C4-2B (cell line): ENCODE results near the gene TTLL5.

Source experiments
- H3K27ac ChIP-seq: fragments of 450-650 bp; 2 replicates; pipeline ENCODE4 v1.5.1; 2017
- ZFX ChIP-seq: fragments of 450-650 bp; IDR thresholded peaks from 2 replicates; pipeline ENCODE4 v1.6.1; 2017
- TF ChIP-seq, protein P1 (sequence below): fragments of 450-650 bp; conservative IDR thresholded peaks from 2 replicates; pipeline ENCODE4 v1.5.1; 2017; ENCODE audit warnings: mild to moderate bottlenecking

Gene TTLL5

GRCh38 chr14:75824318-75824717, 163.3 kb downstream of the TTLL5 start:
- H3K27ac ChIP-seq, result no peak overlapping the region
- no peak for TF ChIP-seq ZFX
- TF ChIP-seq, protein P1, sequence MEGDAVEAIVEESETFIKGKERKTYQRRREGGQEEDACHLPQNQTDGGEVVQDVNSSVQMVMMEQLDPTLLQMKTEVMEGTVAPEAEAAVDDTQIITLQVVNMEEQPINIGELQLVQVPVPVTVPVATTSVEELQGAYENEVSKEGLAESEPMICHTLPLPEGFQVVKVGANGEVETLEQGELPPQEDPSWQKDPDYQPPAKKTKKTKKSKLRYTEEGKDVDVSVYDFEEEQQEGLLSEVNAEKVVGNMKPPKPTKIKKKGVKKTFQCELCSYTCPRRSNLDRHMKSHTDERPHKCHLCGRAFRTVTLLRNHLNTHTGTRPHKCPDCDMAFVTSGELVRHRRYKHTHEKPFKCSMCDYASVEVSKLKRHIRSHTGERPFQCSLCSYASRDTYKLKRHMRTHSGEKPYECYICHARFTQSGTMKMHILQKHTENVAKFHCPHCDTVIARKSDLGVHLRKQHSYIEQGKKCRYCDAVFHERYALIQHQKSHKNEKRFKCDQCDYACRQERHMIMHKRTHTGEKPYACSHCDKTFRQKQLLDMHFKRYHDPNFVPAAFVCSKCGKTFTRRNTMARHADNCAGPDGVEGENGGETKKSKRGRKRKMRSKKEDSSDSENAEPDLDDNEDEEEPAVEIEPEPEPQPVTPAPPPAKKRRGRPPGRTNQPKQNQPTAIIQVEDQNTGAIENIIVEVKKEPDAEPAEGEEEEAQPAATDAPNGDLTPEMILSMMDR, result no peak

DNA sequence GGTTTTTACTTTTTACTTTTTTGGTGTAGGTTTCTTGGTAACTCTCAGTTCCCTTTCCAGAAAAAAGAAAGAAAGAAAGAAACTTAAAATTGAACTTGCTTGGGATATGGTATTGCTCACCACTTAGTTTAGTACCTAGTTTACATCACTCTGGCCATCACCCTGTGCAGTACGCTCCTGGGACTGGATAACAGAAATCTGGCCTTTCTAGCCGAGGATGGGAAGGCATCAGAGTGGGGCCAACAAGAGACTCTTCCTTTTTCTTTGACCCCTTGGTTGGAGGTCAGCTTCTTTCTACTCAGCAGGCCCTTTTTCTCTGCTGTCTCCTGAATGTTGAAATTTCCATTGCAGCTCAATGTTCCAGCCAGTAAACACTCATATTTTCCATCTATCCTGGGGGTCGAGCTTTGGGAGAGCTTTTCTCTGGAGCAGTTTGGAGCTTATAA, 164.1 kb downstream of the TTLL5 start:
- TF ChIP-seq, protein P1, result no peak
- TF ChIP-seq ZFX, result no peak
- no peak overlapping the region for H3K27ac ChIP-seq

DNA sequence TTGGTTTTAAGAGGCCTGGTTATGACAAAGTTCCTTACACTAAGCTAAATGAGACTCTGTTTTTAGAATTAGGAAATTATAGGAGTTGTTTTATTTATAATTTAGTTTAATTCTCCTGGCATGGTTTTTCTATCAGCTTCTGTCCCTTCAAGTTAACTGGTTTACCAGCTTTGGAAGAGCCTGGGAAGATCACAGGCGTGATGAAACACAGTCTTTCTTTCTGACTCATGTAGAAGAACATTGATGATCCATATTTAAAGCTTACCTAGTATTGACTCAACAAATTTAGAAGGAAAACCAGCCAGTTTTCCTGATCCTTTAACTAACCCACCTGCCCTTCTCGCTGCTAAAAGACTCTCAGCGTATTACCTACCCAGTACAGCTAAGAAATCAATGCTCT, 165.6 kb downstream of the TTLL5 start:
- no peak overlapping the region for H3K27ac ChIP-seq
- TF ChIP-seq, protein P1, result no peak
- TF ChIP-seq ZFX, result no peak

DNA sequence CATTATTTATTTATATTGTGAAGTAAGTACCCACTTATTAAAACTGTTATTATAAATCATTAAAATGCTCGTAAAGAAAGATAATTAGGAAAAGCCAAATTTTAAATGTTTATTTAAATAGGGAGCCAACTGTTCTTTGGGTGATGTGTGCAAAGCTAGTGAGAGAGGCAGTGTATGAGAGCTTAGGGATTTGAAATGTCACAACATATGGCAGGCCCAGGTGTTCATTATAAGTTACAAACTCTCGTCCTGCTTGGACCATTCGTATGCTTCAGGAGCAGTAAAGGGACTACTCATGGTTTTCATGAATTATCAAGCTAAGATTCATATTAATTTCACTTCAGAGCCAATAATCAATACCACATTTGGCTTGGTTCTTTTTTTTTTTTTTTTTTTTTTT, 166.3 kb downstream of the TTLL5 start:
- no peak overlapping the region for H3K27ac ChIP-seq
- no peak for TF ChIP-seq ZFX
- TF ChIP-seq, protein P1, result no peak

DNA sequence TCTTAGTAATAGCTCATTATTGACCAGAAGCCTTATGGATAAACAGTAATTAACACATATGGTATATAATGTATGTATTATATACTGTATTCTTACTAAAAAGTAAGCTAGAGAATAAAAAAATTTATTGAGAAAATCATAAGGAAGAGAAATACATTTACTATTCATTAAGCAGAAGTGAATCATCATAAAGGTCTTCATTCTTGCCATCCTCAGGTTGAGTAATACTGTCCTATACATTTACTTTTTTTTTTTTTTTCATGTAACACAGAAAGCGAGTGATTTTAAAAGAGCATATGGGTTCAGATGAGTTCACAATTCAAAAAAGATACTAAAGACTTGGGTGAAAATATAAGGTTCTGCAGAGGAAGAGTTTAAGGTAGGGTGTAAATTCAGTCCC, 168.3 kb downstream of the TTLL5 start:
- no peak for TF ChIP-seq ZFX
- TF ChIP-seq, protein P1, result no peak
- H3K27ac ChIP-seq, result no peak overlapping the region

GRCh38 chr14:75831455-75831854, 170.4 kb downstream of the TTLL5 start:
- H3K27ac ChIP-seq, result peak overlapping the region; percentile 95
- no peak for TF ChIP-seq ZFX
- TF ChIP-seq, protein P1, result no peak

DNA sequence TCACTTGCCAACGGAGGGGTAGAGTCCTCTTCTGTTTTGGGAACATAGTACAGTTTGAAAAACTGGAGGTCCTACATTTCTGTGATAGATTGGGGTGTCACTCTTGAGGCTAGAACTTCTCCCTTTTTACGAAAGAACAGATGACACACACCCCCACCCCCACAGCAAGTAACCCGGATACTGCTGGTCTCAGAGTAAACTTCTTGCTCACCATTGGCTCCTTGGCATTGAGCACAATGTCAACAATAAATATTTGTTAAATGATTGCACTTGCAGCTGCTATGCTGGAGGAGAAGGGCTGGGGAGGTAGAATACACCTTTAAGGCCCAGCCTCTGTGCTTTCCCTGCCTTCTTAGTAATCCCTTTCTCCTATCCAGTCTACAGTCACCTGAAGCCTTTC, 170.9 kb downstream of the TTLL5 start:
- TF ChIP-seq ZFX, result no peak; the same call in 1 of the 2 replicates
- TF ChIP-seq, protein P1, result no peak
- peak overlapping the region; percentile 95 for H3K27ac ChIP-seq
